H1 (cell line): ENCODE results near the gene TEAD2. TPM values are rescaled to one million over a fixed set of nuclear protein-coding genes. Genes with fewer than 3 reads are reported as not detected.

Experiments
- CTCF ChIP-seq, 3 experiments: IDR thresholded peaks; 1 replicate in 2 of 3; 2 replicates in 1 of 3; pipeline versions ENCODE4 v1.5.1 to v1.6.1; 2011; ENCODE audit warnings: low read length in 3 of 3, mild to moderate bottlenecking in 3 of 3, inconsistent platforms in 2 of 3, low read depth in 1 of 3, moderate library complexity in 1 of 3; ENCODE audit not compliant: insufficient read depth in 1 of 3; ENCODE audit errors: control extremely low read depth in 1 of 3
- polyA plus RNA-seq, 7 experiments: library from polyadenylated mRNA; depleted of rRNA in 3 of 7; stranded (reverse) in 5 of 7; unstranded in 2 of 7; fragments of >200 nt in 5 of 7; fragments of 200-250 nt in 2 of 7; gene quantifications; 1 replicate in 5 of 7; 2 replicates in 1 of 7; 4 replicates in 1 of 7; pipeline versions ENCODE4 v1.2.1 to v1.2.3, GENCODE V29; 2011 to 2013; ENCODE audit warnings: missing spikeins in 2 of 7, mixed read lengths in 2 of 7
- total RNA-seq: library from RNA; stranded (reverse); fragmentation: NEBNext Ultra II Directional; extraction: Animal tissue kit (Norgen Biotek cat#: 25700); gene quantifications from 2 replicates; pipeline ENCODE4 v1.2.1, GENCODE V29; 2021

TEAD2 gene
- total and polyA plus RNA-seq, 2 of the 8 experiments (the other 6 are each of a cell fraction or from before 2014, with no cell fraction given): 87.6 to 146 TPM

GRCh38 chr19:49391581-49392399 is 29.6 kb upstream of the TEAD2 start (continued):
- TF ChIP-seq CTCF (IDR thresholded peaks at IDR 0.05; ENCODE audit: control extremely low read depth in 1 of 3, insufficient read depth in 1 of 3, low read depth in 1 of 3, low read length in 3 of 3): peak; percentile 92 to 98 (median 94)
